Measurements from ENCODE around the gene SH3PXD2B.

DNA sequence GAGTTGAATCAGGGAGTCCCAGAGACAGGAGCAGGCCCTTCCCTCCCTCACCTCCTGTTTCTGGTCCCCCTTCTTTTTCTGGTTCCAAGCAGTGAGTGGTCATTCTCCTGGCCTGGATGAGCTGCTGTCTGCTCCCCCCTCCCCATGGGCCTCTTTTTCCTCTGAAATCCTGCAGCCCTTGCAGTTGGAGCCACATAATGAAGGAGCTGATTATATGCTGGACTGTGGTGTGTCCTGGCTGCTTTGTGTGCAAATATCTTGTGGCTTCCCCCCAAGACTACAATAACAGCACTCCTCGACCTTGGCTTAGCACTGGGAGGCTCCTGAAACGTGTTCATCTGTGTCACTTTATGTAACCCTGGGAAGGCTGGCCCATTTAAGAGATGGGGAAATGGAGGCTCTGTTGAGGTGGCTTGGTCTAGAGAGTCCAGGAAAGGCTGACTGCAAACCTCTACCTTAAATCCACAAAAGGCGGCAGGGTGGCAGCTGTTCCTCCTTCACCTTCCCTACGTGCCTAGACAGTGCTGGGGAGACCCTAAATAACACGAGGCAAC lies 69.2 kb downstream of the SH3PXD2B start:
- TF ChIP-seq POLR2A (IDR thresholded peaks at IDR 0.05) (no peak), POLR2AphosphoS5 (IDR thresholded peaks at IDR 0.05) (no peak)
- TF ChIP-seq, protein P1, sequence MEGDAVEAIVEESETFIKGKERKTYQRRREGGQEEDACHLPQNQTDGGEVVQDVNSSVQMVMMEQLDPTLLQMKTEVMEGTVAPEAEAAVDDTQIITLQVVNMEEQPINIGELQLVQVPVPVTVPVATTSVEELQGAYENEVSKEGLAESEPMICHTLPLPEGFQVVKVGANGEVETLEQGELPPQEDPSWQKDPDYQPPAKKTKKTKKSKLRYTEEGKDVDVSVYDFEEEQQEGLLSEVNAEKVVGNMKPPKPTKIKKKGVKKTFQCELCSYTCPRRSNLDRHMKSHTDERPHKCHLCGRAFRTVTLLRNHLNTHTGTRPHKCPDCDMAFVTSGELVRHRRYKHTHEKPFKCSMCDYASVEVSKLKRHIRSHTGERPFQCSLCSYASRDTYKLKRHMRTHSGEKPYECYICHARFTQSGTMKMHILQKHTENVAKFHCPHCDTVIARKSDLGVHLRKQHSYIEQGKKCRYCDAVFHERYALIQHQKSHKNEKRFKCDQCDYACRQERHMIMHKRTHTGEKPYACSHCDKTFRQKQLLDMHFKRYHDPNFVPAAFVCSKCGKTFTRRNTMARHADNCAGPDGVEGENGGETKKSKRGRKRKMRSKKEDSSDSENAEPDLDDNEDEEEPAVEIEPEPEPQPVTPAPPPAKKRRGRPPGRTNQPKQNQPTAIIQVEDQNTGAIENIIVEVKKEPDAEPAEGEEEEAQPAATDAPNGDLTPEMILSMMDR (IDR thresholded peaks at IDR 0.05): no peak
